ENCODE results near the gene RPS15. TPM values are rescaled to one million over a fixed set of nuclear protein-coding genes. Genes with fewer than 3 reads are reported as not detected.

The RPS15 gene
- total RNA-seq, 1 experiment from 2014 or later: 1,862 TPM

Other genes with a start within 250 kb of the RPS15 start
- gene STK11, start 232.6 kb upstream of the RPS15 start, total RNA-seq (2021; ENCODE audit: unreplicated experiment): 86.9 TPM
- 23.8 TPM for gene CBARP, start 200.4 kb upstream of the RPS15 start, total RNA-seq (2021; ENCODE audit: unreplicated experiment)
- 428 TPM for gene ATP5F1D, start 196.6 kb upstream of the RPS15 start, total RNA-seq (2021; ENCODE audit: unreplicated experiment)
- gene MIDN, start 189.8 kb upstream of the RPS15 start, total RNA-seq (2021; ENCODE audit: unreplicated experiment): 146 TPM
- gene CIRBP, start 169.1 kb upstream of the RPS15 start, total RNA-seq (2021; ENCODE audit: unreplicated experiment): 276 TPM
- gene FAM174C, start 162.9 kb upstream of the RPS15 start, total RNA-seq (2021; ENCODE audit: unreplicated experiment): 77.1 TPM
- 12.2 TPM for gene EFNA2, start 152.5 kb upstream of the RPS15 start, total RNA-seq (2021; ENCODE audit: unreplicated experiment)
- gene NDUFS7, start 54.5 kb upstream of the RPS15 start, total RNA-seq (2021; ENCODE audit: unreplicated experiment): 114 TPM
- 102 TPM for gene GAMT, start 36.9 kb upstream of the RPS15 start, total RNA-seq (2021; ENCODE audit: unreplicated experiment)
- 191 TPM for gene DAZAP1, start 30.8 kb upstream of the RPS15 start, total RNA-seq (2021; ENCODE audit: unreplicated experiment)
- 1.6 TPM for gene APC2, start 11.7 kb downstream of the RPS15 start, total RNA-seq (2021; ENCODE audit: unreplicated experiment)
- 48.8 TPM for gene C19orf25, start 40.8 kb downstream of the RPS15 start, total RNA-seq (2021; ENCODE audit: unreplicated experiment)
- gene PCSK4, start 52.0 kb downstream of the RPS15 start, total RNA-seq (2021; ENCODE audit: unreplicated experiment): 11.1 TPM
- 53.9 TPM for gene REEP6, start 52.8 kb downstream of the RPS15 start, total RNA-seq (2021; ENCODE audit: unreplicated experiment)
- 24.0 TPM for gene ADAMTSL5, start 74.6 kb downstream of the RPS15 start, total RNA-seq (2021; ENCODE audit: unreplicated experiment)
- not detected for gene PLK5, start 85.7 kb downstream of the RPS15 start, total RNA-seq (2021; ENCODE audit: unreplicated experiment)
- 69.2 TPM for gene MEX3D, start 129.9 kb downstream of the RPS15 start, total RNA-seq (2021; ENCODE audit: unreplicated experiment)
- gene MBD3, start 154.5 kb downstream of the RPS15 start, total RNA-seq (2021; ENCODE audit: unreplicated experiment): 85.7 TPM
- gene UQCR11, start 167.1 kb downstream of the RPS15 start, total RNA-seq (2021; ENCODE audit: unreplicated experiment): 303 TPM
- gene TCF3, start 214.2 kb downstream of the RPS15 start, total RNA-seq (2021; ENCODE audit: unreplicated experiment): 208 TPM